Nucleus accumbens (tissue), 56 donors: ENCODE results near the gene SBF1.

Experiments
- DNase-seq, 56 donors: peaks; one replicate each; lab custom pipeline; 2025; lab: John Stamatoyannopoulos, UW

The SBF1 gene

GRCh38 chr22:50408311-50408710, 66.5 kb downstream of the SBF1 start:
- no peak for DNase-seq

- no peak for DNase-seq
Measured at GRCh38 chr22:50406416-50407170, 68.2 kb downstream of the SBF1 start.

GRCh38 chr22:50403701-50404101, 71.1 kb downstream of the SBF1 start:
- DNase-seq, result peak in 32 of 56 donors; percentile 6 to 63 (median 23)

GRCh38 chr22:50401907-50402306, 72.9 kb downstream of the SBF1 start:
- DNase-seq, result no peak

- no peak for DNase-seq
Measured at GRCh38 chr22:50400931-50401330, 73.9 kb downstream of the SBF1 start.

GRCh38 chr22:50400406-50400805, 74.4 kb downstream of the SBF1 start:
- DNase-seq, result no peak

- peak in 37 of 56 donors; percentile 6 to 62 (median 34) for DNase-seq
Measured at GRCh38 chr22:50399751-50400331, 75.0 kb downstream of the SBF1 start.

GRCh38 chr22:50398831-50399648, 75.8 kb downstream of the SBF1 start:
- DNase-seq, result no peak

GRCh38 chr22:50397371-50398060, 77.3 kb downstream of the SBF1 start:
- DNase-seq, result peak in 2 of 56 donors; percentile 12 to 16

- no peak for DNase-seq
Measured at GRCh38 chr22:50396751-50397370, 78.0 kb downstream of the SBF1 start.
